DND-41 (cell line): ENCODE results near the gene MED8.

ENCODE experiments used
- ATAC-seq: fragments of 200-7000 bp; cut with Tn5 transposase; 3 replicates; pipeline ENCODE4 v1.9.1; 2021; ENCODE audit warnings: low read depth; ENCODE audit not compliant: insufficient read depth
- DNase-seq: peaks from one replicate; pipeline ENCODE4 v3.0.0-alpha.2; 2020
- H2AFZ ChIP-seq: 2 replicates; pipeline ENCODE4 v1.6.0; 2012; ENCODE audit warnings: low read depth, low read length
- H3K27ac ChIP-seq: 2 replicates; pipeline ENCODE4 v1.5.1; 2012; ENCODE audit warnings: low read length, inconsistent platforms
- H3K27me3 ChIP-seq: fragments of 200-600 bp; sonication (generic); 2 replicates; pipeline ENCODE4 v1.6.0; 2012; ENCODE audit warnings: low read length, mild to moderate bottlenecking, inconsistent platforms; ENCODE audit not compliant: insufficient read depth, poor library complexity
- H3K36me3 ChIP-seq: 2 replicates; pipeline ENCODE4 v1.5.1; 2012; ENCODE audit warnings: low read length, inconsistent platforms; ENCODE audit not compliant: insufficient read depth
- H3K4me1 ChIP-seq: 2 replicates; pipeline ENCODE4 v1.5.1; 2012; ENCODE audit warnings: mild to moderate bottlenecking, low read length; ENCODE audit not compliant: insufficient read depth
- H3K4me2 ChIP-seq: 2 replicates; pipeline ENCODE4 v1.6.0; 2012; ENCODE audit warnings: mild to moderate bottlenecking, moderate library complexity, low read length, inconsistent platforms; ENCODE audit not compliant: insufficient read depth
- H3K4me3 ChIP-seq, 2 experiments: fragments of 200-600 bp in 1 of 2; shearing (Covaris generic) in 1 of 2; 2 replicates each; pipeline ENCODE4 v1.5.1; 2012 to 2016; ENCODE audit warnings: inconsistent platforms in 2 of 2, low read length in 2 of 2, mild to moderate bottlenecking in 2 of 2, low read depth in 1 of 2, moderate library complexity in 1 of 2
- H3K79me2 ChIP-seq: 2 replicates; pipeline ENCODE4 v1.6.0; 2012; ENCODE audit warnings: low read length, inconsistent platforms; ENCODE audit not compliant: insufficient read depth
- H3K9ac ChIP-seq: 2 replicates; pipeline ENCODE4 v1.6.0; 2012; ENCODE audit warnings: low read depth, mild to moderate bottlenecking, inconsistent platforms, low read length, moderate library complexity
- H3K9me3 ChIP-seq: 2 replicates; pipeline ENCODE4 v1.5.1; 2012; ENCODE audit warnings: low read length, moderate library complexity, mild to moderate bottlenecking, inconsistent platforms; ENCODE audit not compliant: insufficient read depth, severe bottlenecking
- H4K20me1 ChIP-seq: 2 replicates; pipeline ENCODE4 v1.6.0; 2012; ENCODE audit warnings: low read length; ENCODE audit not compliant: insufficient read depth
- EZH2 ChIP-seq: IDR thresholded peaks from 3 replicates; pipeline ENCODE4 v1.6.1; 2012; ENCODE audit warnings: borderline replicate concordance, low read depth, mild to moderate bottlenecking, moderate library complexity, low read length, inconsistent platforms; ENCODE audit not compliant: severe bottlenecking
- TF ChIP-seq, protein P1 (sequence below): IDR thresholded peaks from 2 replicates; pipeline ENCODE4 v1.5.1; 2012; ENCODE audit warnings: borderline replicate concordance, low read length, moderate library complexity, mild to moderate bottlenecking; ENCODE audit not compliant: poor library complexity, severe bottlenecking; ENCODE audit errors: extremely low read depth

Gene MED8

DNA sequence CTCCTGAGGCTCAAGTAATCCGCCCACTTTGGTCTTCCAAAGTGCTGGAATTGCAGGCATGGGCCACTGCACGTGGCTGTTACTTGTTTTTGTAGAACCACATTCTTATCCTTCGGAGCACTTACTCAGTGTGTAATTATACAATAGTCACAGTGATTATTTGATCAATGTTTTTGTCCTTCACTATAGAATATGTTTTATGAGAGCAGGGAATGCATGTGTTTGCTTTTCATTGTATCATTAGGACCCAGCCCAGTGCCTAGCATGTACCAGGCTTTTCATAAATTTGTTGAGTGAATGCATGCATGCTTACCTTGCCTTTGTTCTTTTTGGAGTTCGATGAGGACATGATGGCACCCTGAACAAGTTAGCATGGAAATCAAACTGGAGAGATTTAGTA lies 5.9 kb upstream of the MED8 start:
- H4K20me1 ChIP-seq: peaks cover 2% of the 10 kb centered on the region; the same call in 1 of the 2 replicates
- no peak overlapping the region for H3K4me2 ChIP-seq
- H3K9ac ChIP-seq: no peak overlapping the region
- H3K9me3 ChIP-seq: no peaks in the 10 kb centered on the region
- no peak overlapping the region for H3K4me3 ChIP-seq
- H3K79me2 ChIP-seq: peaks cover 44% of the 10 kb centered on the region
- no peak overlapping the region for H3K27ac ChIP-seq
- no peaks in the 10 kb centered on the region for H3K27me3 ChIP-seq
- TF ChIP-seq EZH2: no peak
- TF ChIP-seq, protein P1, sequence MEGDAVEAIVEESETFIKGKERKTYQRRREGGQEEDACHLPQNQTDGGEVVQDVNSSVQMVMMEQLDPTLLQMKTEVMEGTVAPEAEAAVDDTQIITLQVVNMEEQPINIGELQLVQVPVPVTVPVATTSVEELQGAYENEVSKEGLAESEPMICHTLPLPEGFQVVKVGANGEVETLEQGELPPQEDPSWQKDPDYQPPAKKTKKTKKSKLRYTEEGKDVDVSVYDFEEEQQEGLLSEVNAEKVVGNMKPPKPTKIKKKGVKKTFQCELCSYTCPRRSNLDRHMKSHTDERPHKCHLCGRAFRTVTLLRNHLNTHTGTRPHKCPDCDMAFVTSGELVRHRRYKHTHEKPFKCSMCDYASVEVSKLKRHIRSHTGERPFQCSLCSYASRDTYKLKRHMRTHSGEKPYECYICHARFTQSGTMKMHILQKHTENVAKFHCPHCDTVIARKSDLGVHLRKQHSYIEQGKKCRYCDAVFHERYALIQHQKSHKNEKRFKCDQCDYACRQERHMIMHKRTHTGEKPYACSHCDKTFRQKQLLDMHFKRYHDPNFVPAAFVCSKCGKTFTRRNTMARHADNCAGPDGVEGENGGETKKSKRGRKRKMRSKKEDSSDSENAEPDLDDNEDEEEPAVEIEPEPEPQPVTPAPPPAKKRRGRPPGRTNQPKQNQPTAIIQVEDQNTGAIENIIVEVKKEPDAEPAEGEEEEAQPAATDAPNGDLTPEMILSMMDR: no peak
- H2AFZ ChIP-seq: no peak overlapping the region
- H3K4me1 ChIP-seq: peaks cover 11% of the 10 kb centered on the region
- DNase-seq (no peak), ATAC-seq (no peak)
- peaks cover 15% of the 10 kb centered on the region for H3K36me3 ChIP-seq

DNA sequence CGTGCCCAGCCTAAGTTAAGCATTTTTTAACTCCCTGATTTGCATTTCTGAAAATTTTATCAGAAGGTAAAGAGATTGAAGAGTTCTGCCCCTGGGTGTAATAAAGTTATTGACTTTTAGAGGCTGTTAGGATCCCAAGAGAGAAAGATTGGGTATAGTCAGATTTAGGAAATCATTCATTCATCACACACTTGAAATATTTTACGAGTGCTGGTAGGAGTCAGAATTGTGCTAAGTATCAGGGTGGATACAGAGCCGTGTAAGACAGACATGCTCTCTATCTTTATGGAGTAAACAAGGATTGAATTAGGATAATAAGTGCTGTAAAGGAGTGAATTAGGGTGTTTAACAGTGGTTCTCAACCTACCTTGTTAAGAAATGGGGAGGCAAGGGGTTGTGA lies 3.1 kb upstream of the MED8 start:
- ATAC-seq (no peak), DNase-seq (no peak)
- no peaks in the 10 kb centered on the region for H3K27me3 ChIP-seq
- H3K4me1 ChIP-seq: peaks cover 29% of the 10 kb centered on the region
- H4K20me1 ChIP-seq: peaks cover 11% of the 10 kb centered on the region; the same call in 1 of the 2 replicates
- H2AFZ ChIP-seq: no peak overlapping the region
- peaks cover 63% of the 10 kb centered on the region for H3K79me2 ChIP-seq
- H3K27ac ChIP-seq: no peak overlapping the region
- TF ChIP-seq, protein P1: no peak
- no peak for TF ChIP-seq EZH2
- no peaks in the 10 kb centered on the region for H3K9me3 ChIP-seq
- no peak overlapping the region for H3K4me3 ChIP-seq
- H3K9ac ChIP-seq: no peak overlapping the region
- no peak overlapping the region for H3K4me2 ChIP-seq
- peaks cover 24% of the 10 kb centered on the region for H3K36me3 ChIP-seq

- Histone ChIP-seq H3K4me3 (peak overlapping the region; percentile 91 to 97), H3K9me3 (no peaks in the 10 kb centered on the region), H3K4me1 (peaks cover 32% of the 10 kb centered on the region), H3K4me2 (peak overlapping the region; percentile 93), H3K27ac (peak overlapping the region; percentile 92), H2AFZ (no peak overlapping the region), H3K27me3 (no peaks in the 10 kb centered on the region), H3K9ac (peak overlapping the region; percentile 84), H3K36me3 (peaks cover 50% of the 10 kb centered on the region), H3K79me2 (peaks cover 54% of the 10 kb centered on the region), H4K20me1 (peaks cover 14% of the 10 kb centered on the region; the same call in 1 of the 2 replicates)
- ATAC-seq (no peak), DNase-seq (no peak)
- TF ChIP-seq, protein P1: no peak
- TF ChIP-seq EZH2: no peak
Measured at GRCh38 chr1:43388613-43389012, 987 bp downstream of the MED8 start.
